ENCODE measurements around the gene SPTB. TPM values are rescaled to one million over a fixed set of nuclear protein-coding genes. Genes with fewer than 3 reads are reported as not detected.

The SPTB gene
- total and polyA plus RNA-seq, 10 of the 15 experiments (the other 5 are each of a cell fraction or from before 2014, with no cell fraction given): under 0.01 to 0.04 (median 0.02) TPM; not detected in 4

DNA sequence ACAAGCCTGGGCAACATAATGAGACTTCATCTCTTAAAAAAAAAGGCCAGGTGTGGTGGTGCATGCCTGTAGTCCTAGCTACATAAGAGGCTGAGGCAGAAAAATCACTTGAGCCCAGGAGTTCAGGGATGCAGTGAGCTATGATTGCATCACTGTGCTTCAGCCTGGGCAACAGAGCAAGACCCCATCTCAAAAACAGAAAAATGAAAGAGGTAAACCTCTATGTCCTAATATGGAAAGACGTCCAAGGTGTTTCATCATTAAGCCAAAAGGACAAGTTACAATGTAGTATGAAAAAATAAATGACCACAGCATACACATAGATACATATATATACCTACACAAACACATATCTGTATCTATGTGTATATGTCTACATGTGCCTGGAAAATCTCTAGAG lies 15.4 kb downstream of the SPTB start:
- ATAC-seq (no peak), DNase-seq (ENCODE audit: low read depth, low spot score) (no peak), FAIRE-seq (no peak)
- in situ Hi-C loops (cut with MboI): no loop called here
- H3K27ac ChIP-seq (ENCODE audit: control insufficient read depth, insufficient read depth): no peak overlapping the region
- no peak overlapping the region for H3K9ac ChIP-seq (ENCODE audit: control insufficient read depth, insufficient read depth, low read length)
- H3K36me3 ChIP-seq (ENCODE audit: control insufficient read depth in 2 of 2, insufficient read depth in 2 of 2, low read length in 1 of 2): no peaks in the 10 kb centered on the region
- POLR2A ChIA-PET: no interaction called here
- 27% methylated on average over 1 of the region's 1 CpG for WGBS (ENCODE audit: insufficient coverage, insufficient replicate concordance, low lambda C conversion rate, missing lambda C conversion rate)
- no peaks in the 10 kb centered on the region for H4K20me1 ChIP-seq (ENCODE audit: control insufficient read depth, insufficient read depth)
- no peaks in the 10 kb centered on the region for H3K9me3 ChIP-seq (replicated peaks; ENCODE audit: control insufficient read depth, insufficient read depth, low read length)
- H2AFZ ChIP-seq (ENCODE audit: control insufficient read depth, low read depth, low read length): no peak overlapping the region
- SMC1A ChIA-PET (ENCODE audit: uncharacterized antibody, unreplicated experiment): no interaction called here
- no peak for TF ChIP-seq TAF1 (IDR thresholded peaks at IDR 0.05; ENCODE audit: borderline replicate concordance, low read depth, low read length)
- no peak for TF ChIP-seq EP300 (IDR thresholded peaks at IDR 0.05; ENCODE audit: borderline replicate concordance in 1 of 2, control insufficient read depth in 1 of 2, low read depth in 2 of 2, low read length in 2 of 2)
- TF ChIP-seq, protein P1, sequence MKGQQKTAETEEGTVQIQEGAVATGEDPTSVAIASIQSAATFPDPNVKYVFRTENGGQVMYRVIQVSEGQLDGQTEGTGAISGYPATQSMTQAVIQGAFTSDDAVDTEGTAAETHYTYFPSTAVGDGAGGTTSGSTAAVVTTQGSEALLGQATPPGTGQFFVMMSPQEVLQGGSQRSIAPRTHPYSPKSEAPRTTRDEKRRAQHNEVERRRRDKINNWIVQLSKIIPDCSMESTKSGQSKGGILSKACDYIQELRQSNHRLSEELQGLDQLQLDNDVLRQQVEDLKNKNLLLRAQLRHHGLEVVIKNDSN (IDR thresholded peaks at IDR 0.05; ENCODE audit: borderline replicate concordance, extremely low read length, insufficient read depth, low read depth, low read length): no peak
- TF ChIP-seq SREBF1 (IDR thresholded peaks at IDR 0.05; ENCODE audit: low read length): no peak
- TF ChIP-seq TCF7 (IDR thresholded peaks at IDR 0.05; ENCODE audit: borderline replicate concordance): no peak
- no peak for TF ChIP-seq ZSCAN29 (IDR thresholded peaks at IDR 0.05)
- no peak for TF ChIP-seq CHD4 (IDR thresholded peaks at IDR 0.05)
- no peak for TF ChIP-seq ZNF24 (IDR thresholded peaks at IDR 0.05)
- TF ChIP-seq MTA2 (IDR thresholded peaks at IDR 0.05; ENCODE audit: low read depth): no peak
- TF ChIP-seq YY1 (IDR thresholded peaks at IDR 0.05; ENCODE audit: low read depth, low read length): no peak
- TF ChIP-seq, protein P2, sequence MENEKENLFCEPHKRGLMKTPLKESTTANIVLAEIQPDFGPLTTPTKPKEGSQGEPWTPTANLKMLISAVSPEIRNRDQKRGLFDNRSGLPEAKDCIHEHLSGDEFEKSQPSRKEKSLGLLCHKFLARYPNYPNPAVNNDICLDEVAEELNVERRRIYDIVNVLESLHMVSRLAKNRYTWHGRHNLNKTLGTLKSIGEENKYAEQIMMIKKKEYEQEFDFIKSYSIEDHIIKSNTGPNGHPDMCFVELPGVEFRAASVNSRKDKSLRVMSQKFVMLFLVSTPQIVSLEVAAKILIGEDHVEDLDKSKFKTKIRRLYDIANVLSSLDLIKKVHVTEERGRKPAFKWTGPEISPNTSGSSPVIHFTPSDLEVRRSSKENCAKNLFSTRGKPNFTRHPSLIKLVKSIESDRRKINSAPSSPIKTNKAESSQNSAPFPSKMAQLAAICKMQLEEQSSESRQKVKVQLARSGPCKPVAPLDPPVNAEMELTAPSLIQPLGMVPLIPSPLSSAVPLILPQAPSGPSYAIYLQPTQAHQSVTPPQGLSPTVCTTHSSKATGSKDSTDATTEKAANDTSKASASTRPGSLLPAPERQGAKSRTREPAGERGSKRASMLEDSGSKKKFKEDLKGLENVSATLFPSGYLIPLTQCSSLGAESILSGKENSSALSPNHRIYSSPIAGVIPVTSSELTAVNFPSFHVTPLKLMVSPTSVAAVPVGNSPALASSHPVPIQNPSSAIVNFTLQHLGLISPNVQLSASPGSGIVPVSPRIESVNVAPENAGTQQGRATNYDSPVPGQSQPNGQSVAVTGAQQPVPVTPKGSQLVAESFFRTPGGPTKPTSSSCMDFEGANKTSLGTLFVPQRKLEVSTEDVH (IDR thresholded peaks at IDR 0.05; ENCODE audit: low read depth, partially characterized antibody): no peak
- CTCF ChIA-PET: no interaction called here
- no peak overlapping the region for H3K4me3 ChIP-seq
- peaks cover 0 to 5% of the 10 kb centered on the region in 2 experiments; a peak in 1 of 4 replicates for H3K27me3 ChIP-seq (replicated peaks in 1 of 2; ENCODE audit: control insufficient read depth in 2 of 2, insufficient read depth in 2 of 2, low read length in 1 of 2)
- H3K4me1 ChIP-seq (ENCODE audit: control insufficient read depth, insufficient read depth, low read length): no peaks in the 10 kb centered on the region
- RAD21 ChIA-PET (ENCODE audit: unreplicated experiment): no interaction called here
- no peak overlapping the region for H3K4me2 ChIP-seq (ENCODE audit: control insufficient read depth, insufficient read depth)
- H3K79me2 ChIP-seq (ENCODE audit: control insufficient read depth, insufficient read depth, low read length): no peaks in the 10 kb centered on the region
- BruUV-seq (replicated peaks): no TSS peak
- intact Hi-C loops (cut with micrococcal nuclease; ENCODE audit: unreplicated experiment): no loop called here
